ENCODE data around the gene TUBGCP6.

DNA sequence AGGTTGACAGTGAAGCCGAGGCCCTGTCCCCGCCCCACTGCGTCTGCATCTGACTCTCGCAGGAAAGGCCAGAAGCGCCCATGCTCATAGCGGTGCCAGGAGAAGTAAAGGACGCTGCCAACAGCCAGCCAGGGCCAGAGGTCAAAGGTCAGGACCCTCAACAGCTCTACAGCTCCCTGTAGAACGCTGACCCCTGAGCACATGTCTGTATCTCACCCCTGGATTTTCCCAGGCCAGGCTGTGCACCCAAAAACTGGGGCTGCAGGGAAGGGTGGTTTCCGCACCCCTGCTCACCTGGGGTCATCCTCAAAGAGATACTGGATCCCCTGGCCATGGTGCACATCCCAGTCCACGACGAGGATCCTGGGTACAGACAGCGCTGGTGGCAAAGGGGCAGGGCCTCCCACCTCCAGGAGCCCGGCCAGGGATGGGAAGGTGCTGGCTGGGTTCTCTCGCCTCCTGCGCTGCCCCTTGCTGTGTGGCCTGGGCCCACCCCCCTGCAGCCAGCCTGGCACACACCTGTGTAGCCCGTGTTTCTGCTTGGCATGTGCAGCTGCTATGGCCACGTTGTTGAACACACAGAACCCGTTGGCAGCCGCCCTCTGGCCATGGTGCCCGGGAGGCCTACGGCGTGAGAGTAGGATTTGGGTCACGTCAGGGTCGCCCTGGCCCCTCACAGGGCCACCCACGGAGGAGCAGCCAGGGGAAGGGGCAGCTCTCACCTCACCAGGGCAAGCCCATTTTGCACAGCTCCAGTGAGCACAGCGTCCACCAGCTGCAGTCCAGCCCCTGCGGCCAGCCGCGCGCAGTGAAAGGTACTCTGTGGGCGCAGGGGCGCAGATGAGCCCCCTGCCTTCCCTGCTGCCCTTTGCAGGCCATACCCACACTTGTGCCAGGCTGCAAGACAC lies 4.8 kb upstream of the TUBGCP6 start:
- TF ChIP-seq POLR2A (IDR thresholded peaks at IDR 0.05; ENCODE audit: borderline replicate concordance, extremely low read depth, insufficient read depth, insufficient read length) = no peak
- no peak for TF ChIP-seq ELF1 (IDR thresholded peaks at IDR 0.05; ENCODE audit: borderline replicate concordance, low read depth)
- TF ChIP-seq REST (IDR thresholded peaks at IDR 0.05; ENCODE audit: low read depth) = no peak
- TF ChIP-seq EZH2phosphoT487 (IDR thresholded peaks at IDR 0.05; ENCODE audit: borderline replicate concordance) = no peak
- TF ChIP-seq ZNF274 (IDR thresholded peaks at IDR 0.05; ENCODE audit: low read depth, low read length) = no peak
- no peak for TF ChIP-seq EZH2 (IDR thresholded peaks at IDR 0.05)
- no peak for TF ChIP-seq CEBPB (IDR thresholded peaks at IDR 0.05; ENCODE audit: low read depth)
- no peak for TF ChIP-seq POLR2AphosphoS5 (IDR thresholded peaks at IDR 0.05; ENCODE audit: low read depth, low read length)
- no peak for TF ChIP-seq RAD21 (IDR thresholded peaks at IDR 0.05; ENCODE audit: low read depth)
- TF ChIP-seq SIN3A (IDR thresholded peaks at IDR 0.05; ENCODE audit: low read depth) = no peak
- TF ChIP-seq, protein P1, sequence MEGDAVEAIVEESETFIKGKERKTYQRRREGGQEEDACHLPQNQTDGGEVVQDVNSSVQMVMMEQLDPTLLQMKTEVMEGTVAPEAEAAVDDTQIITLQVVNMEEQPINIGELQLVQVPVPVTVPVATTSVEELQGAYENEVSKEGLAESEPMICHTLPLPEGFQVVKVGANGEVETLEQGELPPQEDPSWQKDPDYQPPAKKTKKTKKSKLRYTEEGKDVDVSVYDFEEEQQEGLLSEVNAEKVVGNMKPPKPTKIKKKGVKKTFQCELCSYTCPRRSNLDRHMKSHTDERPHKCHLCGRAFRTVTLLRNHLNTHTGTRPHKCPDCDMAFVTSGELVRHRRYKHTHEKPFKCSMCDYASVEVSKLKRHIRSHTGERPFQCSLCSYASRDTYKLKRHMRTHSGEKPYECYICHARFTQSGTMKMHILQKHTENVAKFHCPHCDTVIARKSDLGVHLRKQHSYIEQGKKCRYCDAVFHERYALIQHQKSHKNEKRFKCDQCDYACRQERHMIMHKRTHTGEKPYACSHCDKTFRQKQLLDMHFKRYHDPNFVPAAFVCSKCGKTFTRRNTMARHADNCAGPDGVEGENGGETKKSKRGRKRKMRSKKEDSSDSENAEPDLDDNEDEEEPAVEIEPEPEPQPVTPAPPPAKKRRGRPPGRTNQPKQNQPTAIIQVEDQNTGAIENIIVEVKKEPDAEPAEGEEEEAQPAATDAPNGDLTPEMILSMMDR (IDR thresholded peaks at IDR 0.05 in 2 of 3, conservative IDR thresholded peaks at IDR 0.05 in 1 of 3; ENCODE audit: borderline replicate concordance in 1 of 3, insufficient read depth in 1 of 3, low read depth in 2 of 3, low read length in 2 of 3) = no peak
- no peak for TF ChIP-seq SRF (IDR thresholded peaks at IDR 0.05; ENCODE audit: low read depth)
- no peak for TF ChIP-seq FOSL1 (IDR thresholded peaks at IDR 0.05; ENCODE audit: low read depth)
- TF ChIP-seq SP1 (IDR thresholded peaks at IDR 0.05; ENCODE audit: low read depth) = no peak

Data from HCT116 (cell line).